Activated gamma-delta T cell treated with Interleukin-2 at 50 U/mL for 16 hours (primary cell): ENCODE measurements around the gene TSSK3.
A peak's percentile ranks its signal among the peaks of the same experiment; 100 is the strongest.
"Not testable (repeated sequence)": the region's sequence is repeated elsewhere in the genome, so short reads cannot be mapped to it uniquely, and the experiment has no call there.

Experiments used
- DNase-seq: peaks from one replicate; pipeline ENCODE4 v3.0.0-alpha.2; 2020

TSSK3 gene

DNA sequence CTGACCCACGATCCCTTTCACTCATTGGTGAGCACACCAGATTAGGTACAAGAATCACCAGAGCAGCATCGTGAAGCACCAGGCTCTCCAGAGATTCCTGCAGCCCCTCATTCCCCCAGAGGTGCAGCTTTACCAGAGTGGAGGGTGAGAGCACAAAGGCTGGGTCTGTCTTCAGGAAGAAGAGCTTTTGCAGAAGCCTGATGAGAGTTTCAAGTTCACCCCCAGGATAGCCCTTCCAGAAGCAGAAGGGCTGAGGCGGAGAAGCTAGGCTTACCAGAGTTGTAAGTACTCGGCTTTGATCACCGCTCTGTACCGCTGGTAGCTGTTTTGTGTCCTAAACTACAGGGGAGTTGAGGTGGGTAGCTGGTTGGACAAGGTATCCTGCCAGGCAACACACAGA lies 3.1 kb downstream of the TSSK3 start:
- DNase-seq: no peak

DNA sequence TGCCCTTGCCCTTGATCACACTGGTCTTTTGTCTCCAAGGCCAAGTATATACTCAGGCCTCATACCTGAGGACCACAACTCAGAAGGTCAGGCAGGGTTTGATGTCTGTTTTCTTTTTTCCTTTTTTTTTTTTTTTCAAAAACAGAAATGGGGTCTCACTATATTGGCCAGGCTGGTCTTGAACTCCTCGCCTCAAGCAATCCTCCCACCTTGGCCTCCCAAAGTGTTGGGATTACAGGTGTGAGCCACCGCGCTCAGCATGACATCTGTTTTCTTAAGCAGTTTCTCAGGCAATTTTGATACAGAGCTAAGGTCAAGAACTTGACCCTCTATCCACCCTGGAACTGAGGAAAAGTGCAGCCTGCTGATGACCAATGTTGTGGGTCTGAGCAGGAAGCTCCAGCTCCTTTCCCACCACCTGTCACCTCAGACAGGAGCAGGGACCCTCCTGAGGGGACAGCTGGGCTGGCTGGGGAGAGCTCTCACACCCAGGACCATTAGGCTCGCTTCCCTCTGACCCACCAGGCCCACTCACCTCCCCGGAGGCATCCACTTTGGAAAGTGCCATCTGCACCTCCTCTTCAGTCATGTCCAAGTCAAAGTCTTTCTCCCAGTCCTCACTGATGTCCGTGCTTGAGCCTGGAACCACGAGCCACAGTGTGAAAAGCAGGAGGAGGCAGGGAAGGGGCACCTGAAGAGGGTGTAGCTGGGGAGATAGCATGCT lies 5.7 kb downstream of the TSSK3 start:
- no peak for DNase-seq

DNA sequence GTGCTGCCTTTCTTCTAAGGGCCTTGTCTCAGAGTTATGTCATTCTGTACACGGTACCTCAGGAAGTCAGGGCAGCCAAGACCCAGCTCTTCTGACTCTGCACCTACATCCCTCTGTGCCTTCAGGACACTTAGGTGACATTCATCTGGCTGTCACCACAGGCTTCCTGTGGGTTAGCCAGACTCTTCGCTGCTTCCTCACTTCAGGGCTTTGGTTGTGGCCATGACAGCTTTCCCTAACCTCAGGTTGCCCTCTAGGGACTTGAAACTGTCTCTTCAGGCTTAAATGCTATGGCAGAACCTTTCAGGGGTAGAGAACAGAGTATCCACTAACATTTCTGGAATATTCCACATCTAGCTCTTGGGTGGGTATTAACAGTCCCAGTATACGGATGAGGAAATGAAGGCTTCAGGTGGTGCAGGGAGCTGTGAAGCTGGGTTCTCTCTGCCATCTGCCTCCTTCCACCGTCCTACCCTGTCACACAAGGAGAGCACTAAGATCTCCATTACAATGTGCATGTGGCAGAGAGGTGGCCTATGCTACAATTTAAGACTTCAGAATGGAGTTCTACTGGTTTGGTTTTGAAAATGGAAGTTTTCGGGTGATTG lies 9.9 kb downstream of the TSSK3 start:
- peak; percentile 43 for DNase-seq

DNA sequence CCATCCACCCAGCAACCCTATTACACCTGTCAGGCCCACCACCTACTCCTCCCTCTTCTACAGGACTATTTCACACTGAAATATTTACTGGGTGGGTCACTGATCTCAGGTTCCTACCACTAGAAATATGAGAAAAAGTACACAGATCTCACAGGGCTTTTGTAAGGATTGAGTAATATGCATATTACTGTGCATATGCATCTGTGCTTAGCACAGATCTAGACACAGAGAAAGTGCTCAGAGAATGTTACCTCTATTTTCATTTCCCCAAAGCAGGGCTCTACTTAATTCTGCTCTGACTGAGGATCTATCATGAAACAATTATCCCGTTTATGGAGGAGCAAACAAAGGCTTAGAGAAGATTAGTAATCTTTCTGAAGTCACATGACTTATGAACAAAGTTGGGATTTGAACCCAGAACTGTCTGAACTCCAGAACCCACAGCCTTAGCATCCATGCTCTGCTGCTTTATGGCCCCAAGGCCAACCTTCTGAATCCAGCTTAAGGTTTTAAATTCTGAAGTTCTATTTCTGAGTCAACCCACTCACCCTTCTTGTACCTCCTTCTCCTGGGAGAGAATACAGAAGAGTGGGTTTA lies 11.8 kb downstream of the TSSK3 start:
- DNase-seq: no peak

DNA sequence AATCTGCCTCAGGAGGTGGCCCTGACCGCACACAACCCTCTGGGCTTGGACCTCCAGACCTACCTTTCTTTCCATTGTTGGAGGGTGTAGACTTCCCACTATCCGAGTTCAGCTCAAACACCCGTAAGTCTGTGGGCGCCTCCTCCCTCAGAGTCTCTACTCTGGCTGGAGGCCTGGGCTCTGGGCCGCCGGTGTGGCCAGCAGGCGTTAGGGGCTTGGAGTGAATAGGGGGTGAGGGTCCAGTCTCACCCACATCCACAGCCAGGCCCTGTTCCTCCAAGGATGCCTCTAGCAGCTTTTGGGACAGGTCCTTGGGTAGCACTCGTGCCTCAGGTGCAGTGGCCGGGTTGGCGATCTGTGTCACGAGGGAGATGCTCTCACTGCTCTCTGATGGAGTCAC lies 13.9 kb downstream of the TSSK3 start:
- no peak for DNase-seq

DNA sequence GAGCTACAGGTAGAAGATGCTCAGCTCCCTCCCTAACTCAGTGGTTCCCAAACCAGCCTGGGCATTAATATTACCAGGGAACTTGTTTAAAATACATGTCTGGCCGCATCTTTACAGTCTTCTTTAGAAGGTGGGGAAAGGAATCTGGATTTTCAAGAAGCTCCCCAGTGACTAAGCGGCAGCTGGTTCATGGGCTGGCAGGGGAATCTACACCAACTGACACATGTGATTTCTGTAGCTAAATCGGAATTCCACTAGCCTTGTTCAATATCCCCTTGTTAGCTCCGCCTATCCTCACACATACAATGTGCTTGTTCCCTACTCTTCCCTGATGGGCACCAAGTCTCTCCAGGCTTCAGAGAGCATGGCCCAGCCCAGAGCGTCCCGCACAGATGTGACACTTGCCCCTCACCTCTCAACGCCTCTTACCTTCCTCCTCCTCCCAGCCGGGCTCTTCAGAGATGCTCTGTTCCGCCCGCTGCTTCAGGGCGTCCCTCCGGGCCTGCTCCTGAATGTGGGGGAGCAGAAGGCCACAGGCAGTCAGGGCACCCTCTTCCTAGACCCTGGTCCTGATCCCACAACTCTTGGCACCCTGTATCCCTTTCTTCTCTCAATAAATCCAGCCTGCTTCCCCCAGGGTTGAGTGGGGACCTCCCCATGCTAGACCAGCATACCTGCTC lies 15.3 kb downstream of the TSSK3 start:
- DNase-seq: no peak

DNA sequence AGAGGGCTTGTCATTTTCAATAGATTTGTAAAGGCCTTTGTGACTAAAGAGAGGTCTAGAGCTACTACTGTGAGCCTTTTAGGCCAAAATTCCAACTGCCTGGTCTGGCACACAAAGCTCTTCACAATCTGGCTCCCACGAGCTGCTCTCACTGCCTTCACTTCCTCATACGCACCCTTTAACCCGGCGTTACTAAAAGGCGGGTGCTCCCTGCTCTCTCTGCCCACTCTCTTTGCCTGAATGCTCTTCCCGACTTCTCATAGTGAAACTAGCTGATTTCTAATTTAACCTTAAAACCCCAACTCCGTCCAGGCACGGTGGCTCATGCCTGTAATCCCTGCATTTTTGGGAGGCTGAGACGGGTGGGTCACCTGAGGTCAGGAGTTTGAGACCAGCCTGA lies 17.7 kb downstream of the TSSK3 start:
- DNase-seq: no peak

DNA sequence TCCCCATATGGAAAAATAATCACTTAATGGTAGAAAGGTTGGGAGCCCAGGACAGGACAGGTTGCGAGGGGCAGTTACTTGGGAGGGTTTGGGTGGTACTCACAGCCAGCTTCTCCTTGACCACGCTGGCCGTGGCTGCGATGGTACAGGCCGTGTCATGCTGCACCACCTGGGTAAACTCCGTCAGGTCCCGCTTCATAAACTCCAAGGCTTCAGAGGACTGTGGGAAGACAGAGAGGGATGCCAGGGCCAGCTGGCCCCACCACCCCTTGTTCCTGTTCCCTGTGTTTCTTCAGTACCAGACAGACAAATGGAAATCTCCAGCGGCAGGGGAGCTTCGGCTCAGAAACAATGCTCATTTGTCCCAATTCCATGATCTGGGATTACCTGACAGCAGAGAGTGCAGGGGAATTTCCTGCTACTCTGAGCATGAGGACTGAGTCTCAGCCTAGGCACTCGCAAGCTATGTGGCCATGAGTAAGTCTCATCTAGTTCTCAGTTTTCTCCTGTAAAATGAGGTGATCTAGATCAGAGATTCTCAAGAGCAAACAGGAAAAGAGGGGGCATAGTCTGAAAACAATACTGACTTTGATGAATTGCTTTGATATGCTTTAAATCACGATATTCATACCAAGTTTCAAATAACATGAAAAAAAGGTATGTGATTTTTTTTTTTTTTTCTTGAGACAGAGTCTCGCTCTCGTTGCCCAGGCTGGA lies 24.5 kb downstream of the TSSK3 start:
- no peak for DNase-seq

DNA sequence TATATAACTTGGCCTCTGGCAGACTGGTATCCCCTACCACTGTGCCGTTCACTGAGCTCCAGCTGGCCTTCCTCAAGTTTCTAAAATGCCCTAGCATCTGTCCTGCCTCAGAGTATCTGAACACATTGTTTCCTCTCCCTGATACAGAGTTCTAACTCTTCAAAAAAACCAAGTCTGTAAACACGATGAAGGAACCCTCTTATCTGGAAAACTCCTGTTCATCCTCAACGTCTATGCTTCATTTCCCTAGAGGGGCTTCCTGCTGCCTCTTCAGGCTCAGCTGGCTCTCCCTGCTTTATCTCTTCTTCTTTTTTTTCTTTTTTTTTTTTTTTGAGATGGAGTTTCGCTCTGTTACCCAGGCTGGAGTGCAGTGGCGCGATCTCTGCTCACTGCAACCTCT lies 26.3 kb downstream of the TSSK3 start:
- no peak for DNase-seq

DNA sequence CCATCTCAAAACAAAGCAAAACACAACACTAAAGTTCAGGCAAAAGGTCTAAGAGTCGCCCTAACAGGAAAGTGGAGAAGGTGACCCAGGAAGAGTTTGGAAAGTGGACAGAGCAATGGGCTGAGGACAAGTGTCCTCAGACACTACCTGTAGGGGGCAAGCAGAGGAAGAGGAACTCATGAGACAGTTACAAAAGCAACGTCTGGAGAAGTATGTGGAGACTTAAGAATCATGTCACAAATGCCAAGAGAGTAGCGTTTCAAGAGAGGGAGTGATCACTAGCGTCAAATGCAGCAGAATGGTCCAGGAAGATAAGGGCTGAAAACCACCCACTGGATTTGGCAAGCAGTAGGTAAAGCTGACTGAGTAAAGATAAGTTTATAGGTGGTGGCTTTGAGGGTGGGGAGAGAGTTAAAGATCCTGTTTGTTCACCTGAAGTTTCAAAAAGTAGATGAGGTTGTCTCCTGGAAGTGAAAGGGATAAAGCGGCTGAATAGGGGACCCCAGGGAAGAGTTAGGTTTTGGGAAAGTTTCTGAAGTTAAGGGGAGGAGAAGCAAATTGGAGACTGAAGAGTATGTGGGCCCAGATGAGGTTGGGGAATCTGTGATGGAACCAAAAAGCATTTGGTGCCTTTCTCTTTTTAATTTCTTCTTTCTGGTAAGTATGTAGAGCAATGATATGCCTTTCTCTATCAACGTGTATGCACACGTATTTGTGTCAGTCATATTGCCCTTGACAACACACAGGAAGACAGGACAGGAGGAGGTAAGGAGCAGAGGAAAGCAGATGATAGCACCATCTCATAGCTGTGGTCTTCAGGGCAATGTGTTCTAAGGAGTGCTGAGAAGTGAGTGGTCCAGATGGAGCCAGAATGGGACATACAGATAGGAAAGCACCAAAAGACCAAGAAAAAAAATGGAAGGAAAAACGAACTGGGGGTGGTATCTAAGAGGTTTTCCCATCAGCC lies 28.8 kb downstream of the TSSK3 start:
- DNase-seq: no peak

DNA sequence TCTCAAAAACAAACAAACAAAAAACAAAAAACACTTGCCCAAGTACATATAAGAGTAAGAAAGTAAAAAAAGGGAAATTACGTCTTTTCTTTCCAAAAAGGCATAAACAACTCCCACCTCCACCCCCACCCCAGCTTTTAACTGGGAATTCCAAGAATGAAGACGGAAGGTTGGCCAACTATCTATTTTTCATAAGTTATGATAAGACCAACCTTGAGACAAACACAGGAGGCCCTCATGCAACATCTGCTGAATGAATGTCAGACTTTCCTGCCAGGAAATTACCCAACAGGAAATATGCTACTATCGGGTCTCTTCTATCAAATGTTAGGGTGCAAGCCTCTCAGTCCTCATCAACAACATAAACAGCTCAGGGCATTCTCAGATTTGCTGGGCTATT lies 30.0 kb downstream of the TSSK3 start:
- no peak for DNase-seq

DNA sequence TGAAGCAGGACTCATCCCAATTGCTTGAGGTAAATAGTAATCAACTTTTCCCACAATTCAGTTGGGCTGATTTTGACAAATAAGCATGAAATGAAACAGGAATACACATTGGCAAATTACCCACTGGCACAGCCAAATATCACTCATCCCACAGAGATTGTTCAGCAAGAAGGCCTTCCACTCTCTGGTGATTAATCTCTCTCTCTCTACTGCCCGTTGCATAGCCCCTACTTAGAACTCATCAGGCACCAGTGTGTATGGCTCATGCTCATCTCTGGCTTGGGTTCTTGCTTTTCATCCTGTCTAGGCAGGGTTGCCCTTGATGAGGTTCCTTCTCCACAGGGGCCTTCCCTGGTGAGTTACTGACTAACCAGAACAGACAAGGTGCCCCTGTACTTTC lies 30.8 kb downstream of the TSSK3 start:
- no peak for DNase-seq

DNA sequence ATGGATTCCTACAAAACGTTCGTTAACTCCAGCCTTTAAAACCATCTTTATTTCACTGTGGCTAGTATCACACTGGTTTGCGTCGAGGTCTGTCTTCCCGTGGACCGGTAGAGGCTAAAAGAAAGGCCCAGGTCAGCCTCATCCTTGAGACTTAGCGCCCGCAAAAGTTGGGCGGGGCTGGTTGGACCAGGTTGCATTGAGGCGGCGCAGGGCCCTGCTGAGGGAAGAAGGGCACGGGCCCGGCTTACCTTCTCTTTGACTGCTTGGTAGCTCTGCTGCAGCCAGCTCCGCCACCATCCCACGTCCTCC lies 31.4 kb downstream of the TSSK3 start:
- DNase-seq: no peak

DNA sequence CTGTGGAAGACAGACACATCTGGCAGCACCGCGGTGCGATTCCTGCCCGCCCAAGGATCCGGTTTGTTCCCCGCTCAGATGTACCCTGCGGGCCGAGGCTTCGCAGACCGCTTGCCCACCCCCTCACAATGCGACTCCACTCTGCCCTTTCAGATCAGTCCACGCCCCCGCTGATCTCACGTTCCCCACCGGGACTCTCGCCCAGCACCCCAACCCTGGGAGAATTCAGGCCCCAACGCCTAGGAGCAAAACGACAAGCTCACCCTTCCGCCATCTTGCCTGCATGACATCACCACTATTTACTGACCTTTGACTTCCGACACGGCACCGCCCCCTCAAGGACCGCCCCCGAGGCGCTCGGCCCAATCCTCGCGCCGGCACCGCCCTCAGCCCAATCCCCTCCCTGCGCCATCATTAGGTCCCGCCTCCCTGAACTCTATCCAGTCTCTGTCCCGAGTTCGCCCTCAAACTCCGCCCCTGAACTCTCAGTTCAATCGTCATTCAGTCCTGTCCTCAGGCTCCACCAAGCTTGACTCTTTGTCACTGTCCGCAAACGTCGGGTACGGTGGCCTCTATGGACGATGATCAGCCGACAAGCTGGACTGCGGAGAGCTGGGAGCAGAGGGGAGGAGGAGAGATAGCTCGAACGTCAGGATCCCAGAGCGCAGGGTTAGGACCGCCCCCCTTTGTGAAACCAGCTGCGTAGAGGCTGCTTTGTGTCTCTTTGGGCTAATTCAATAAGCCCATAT lies 32.0 kb downstream of the TSSK3 start, which contains the start of gene BSDC1:
Gene BSDC1 (minus strand): TSS at position 301 of the 749 bp plus-strand sequence. CDS start 27 bp downstream, at position 274.
- peak; percentile 98 for DNase-seq

DNA sequence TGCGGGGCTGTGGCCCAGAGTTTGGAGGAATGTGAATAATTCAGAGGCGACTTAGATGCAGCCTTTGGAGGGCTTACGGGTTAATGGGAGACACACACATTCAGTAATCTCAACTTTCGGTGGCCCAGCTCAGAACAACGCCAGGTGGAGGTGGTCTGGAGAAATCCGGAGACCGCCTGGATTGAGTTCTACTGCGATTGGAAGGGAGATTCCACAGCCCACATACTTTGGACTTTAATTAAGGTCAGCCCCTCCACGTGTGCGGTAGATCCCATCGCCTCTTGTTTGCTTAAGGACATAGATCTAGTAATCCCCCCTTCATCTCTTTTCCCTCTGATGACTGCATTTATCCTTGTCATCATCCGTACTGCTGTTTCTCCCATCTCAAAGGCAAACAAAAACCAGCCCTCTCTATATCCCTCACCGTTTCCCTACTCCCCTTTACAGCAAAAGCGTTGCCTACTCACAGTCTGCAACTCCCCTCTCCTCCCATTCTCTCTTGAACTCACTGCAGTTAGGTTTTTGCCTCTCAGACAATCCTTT lies 32.6 kb downstream of the TSSK3 start:
- no peak for DNase-seq

DNA sequence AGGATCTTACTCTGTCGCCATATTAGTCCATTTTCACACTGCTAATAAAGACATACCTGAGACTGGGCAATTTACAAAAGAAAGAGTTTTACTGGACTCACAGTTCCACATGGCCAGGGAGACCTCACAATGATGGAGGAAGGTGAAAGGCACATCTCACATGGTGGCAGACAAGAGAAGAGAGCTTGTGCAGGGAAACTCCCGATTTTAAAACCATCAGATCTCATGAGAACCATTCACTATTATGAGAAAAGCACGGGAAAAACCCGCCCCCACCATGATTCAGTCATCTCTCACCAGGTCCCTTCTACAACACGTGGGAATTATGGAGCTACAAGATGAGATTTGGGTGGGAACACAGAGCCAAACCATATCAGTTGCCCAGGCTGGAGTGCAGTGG lies 34.2 kb downstream of the TSSK3 start:
- DNase-seq: not testable (repeated sequence)

DNA sequence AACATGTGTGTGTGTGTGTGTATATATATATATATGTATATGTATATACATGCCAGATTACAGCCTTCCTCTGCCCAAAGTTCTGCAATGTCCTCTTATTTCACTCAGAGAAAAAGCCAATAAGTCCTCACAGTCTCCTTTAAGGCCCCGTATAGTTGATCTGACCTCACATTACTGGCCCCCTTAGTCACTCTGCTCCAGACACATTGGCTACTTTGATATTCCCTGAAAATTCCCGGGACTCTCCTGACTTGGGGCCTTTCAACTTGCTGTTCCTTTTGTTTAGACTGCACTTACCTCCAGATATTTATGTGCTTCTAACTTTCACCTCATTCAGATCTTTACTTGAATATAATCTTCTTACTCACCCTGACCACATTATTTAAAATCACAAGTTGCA lies 36.1 kb downstream of the TSSK3 start:
- DNase-seq: no peak

DNA sequence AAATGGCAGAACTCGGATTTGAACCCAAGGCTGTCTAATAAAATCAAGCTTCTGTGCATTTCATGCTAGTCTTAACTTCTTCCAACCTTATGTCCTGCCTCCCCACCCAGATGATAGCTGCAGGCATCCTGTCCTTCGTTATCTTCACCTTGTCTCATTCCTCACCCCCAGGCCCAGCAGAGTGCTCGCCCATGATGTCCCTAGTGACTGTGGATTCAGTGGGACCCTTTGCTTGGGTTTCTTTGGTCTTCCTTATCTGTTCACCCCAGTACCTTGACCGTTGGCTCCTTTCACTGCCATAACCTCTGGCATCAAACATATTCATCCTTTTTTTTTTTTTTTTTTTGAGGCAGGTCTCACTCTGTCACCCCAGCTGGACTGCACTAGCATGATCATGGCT lies 37.5 kb downstream of the TSSK3 start:
- no peak for DNase-seq

DNA sequence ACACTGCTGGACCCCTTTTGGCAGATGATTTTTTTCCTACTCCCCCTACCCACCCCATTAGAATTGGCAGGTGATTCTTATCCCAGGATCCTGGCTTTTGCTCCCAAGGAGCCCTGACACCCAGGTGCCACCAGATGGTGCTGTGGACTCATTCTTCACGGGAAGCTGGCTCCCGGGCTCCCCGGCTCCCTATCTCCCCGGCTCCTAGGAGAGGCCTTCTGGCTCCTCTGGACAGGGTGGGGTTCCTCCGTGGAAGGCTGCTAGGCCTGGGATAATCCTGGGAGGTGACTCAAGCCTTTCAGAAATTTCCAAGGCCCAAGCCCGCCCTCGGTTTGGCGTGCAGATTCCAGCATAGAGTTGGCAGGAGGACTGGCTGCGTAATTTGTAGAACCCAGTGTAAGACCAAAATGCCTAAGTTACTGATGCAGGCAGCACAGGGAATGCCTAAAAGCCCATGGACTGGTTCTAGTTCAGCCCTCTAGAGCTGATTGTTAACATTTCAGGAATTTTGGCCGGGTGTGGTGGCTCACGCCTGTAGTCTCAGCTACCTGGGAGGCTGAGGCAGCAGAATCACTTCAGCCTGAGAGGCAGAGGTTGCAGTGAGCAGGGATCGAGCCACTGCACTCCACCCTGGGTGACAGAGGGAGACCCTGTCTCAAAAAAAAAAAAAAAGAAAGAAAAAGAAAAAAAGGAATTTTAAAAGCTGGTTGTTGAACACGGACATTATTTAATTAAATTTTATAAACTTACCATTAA lies 38.7 kb downstream of the TSSK3 start:
- peak; percentile 39 for DNase-seq

DNA sequence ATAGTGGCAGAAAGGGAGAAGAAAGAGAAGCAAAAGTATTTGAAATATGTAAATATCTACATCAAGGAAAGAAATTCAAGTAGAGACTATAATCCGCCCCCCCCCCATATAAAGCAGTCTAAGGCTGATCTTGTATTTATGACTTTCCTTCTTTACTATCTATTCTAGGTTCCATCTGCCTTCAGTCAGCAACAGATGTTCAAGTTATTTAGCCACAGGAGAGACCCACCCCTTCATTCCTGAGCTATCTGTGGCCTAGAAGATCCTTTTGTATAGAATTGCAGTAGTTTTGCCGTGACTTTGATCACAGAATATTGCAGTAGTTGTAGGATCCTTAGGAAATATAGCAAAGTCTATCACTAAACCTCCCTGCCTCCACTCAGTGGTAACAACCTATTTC lies 42.6 kb downstream of the TSSK3 start:
- DNase-seq: no peak
